MM.1S (cell line): ENCODE measurements around the gene SLX9.

Experiments
- DNase-seq: peaks from one replicate; pipeline ENCODE4 v3.0.0-alpha.2; 2015
- H2AFZ ChIP-seq: fragments of 300-600 bp; sonication (generic); 2 replicates; pipeline ENCODE4 v1.6.0; 2016; ENCODE audit warnings: antibody characterized with exemption, low read length
- H3F3A ChIP-seq: fragments of 300-600 bp; sonication (generic); 2 replicates; pipeline ENCODE4 v1.6.1; 2016; ENCODE audit warnings: mild to moderate bottlenecking, antibody characterized with exemption, low read length, moderate library complexity, mixed read lengths; ENCODE audit not compliant: insufficient read depth
- H3K27ac ChIP-seq: fragments of 300-600 bp; sonication (generic); 2 replicates; pipeline ENCODE4 v1.5.1; 2016; ENCODE audit warnings: mild to moderate bottlenecking, low read length
- H3K27me3 ChIP-seq: fragments of 300-600 bp; sonication (generic); replicated peaks from 2 replicates; pipeline ENCODE4 v1.6.0; 2016; ENCODE audit warnings: low read length; ENCODE audit not compliant: insufficient read depth
- H3K36me3 ChIP-seq: fragments of 300-600 bp; sonication (generic); replicated peaks from 2 replicates; pipeline ENCODE4 v1.6.1; 2016; ENCODE audit warnings: mild to moderate bottlenecking, low read length, mixed read lengths; ENCODE audit not compliant: insufficient read depth
- H3K4me1 ChIP-seq: fragments of 300-600 bp; sonication (generic); 2 replicates; pipeline ENCODE4 v1.6.1; 2016; ENCODE audit warnings: low read length, mixed read lengths
- H3K4me2 ChIP-seq: fragments of 300-600 bp; sonication (generic); 2 replicates; pipeline ENCODE4 v1.6.0; 2016; ENCODE audit warnings: low read depth, low read length
- H3K4me3 ChIP-seq: fragments of 300-600 bp; sonication (generic); 2 replicates; pipeline ENCODE4 v1.5.1; 2016; ENCODE audit warnings: low read length, mixed read lengths
- H3K79me2 ChIP-seq: fragments of 300-600 bp; sonication (generic); 2 replicates; pipeline ENCODE4 v1.6.1; 2016; ENCODE audit warnings: mixed run types, low read length, mixed read lengths
- H3K9ac ChIP-seq: fragments of 300-600 bp; sonication (generic); 2 replicates; pipeline ENCODE4 v1.6.1; 2016; ENCODE audit warnings: low read length, mixed read lengths
- H3K9me2 ChIP-seq: fragments of 300-600 bp; sonication (generic); replicated peaks from 2 replicates; pipeline ENCODE4 v1.6.1; 2016; ENCODE audit warnings: mild to moderate bottlenecking, low read length, mixed read lengths; ENCODE audit not compliant: insufficient read depth
- H3K9me3 ChIP-seq: fragments of 300-600 bp; sonication (generic); replicated peaks from 2 replicates; pipeline ENCODE4 v1.6.1; 2016; ENCODE audit warnings: mild to moderate bottlenecking, low read length, mixed read lengths; ENCODE audit not compliant: insufficient read depth
- H4K20me1 ChIP-seq: fragments of 300-600 bp; sonication (generic); 2 replicates; pipeline ENCODE4 v1.6.1; 2016; ENCODE audit warnings: mild to moderate bottlenecking, low read length, moderate library complexity, mixed read lengths; ENCODE audit not compliant: insufficient read depth
- EZH2 ChIP-seq: fragments of 300-600 bp; sonication (generic); optimal IDR thresholded peaks from 2 replicates; pipeline ENCODE3; 2017; ENCODE audit warnings: low read depth, mild to moderate bottlenecking, antibody characterized with exemption, low read length, mixed read lengths
- EZH2phosphoT487 ChIP-seq: fragments of 300-600 bp; sonication (generic); IDR thresholded peaks from 2 replicates; pipeline ENCODE4 v1.6.1; 2018; ENCODE audit warnings: antibody characterized with exemption, low read length
- TF ChIP-seq, protein P1 (sequence below): fragments of 300-600 bp; sonication (generic); IDR thresholded peaks from 2 replicates; pipeline ENCODE4 v1.5.1; 2016; ENCODE audit warnings: antibody characterized with exemption, low read length, mixed read lengths

Gene SLX9

DNA sequence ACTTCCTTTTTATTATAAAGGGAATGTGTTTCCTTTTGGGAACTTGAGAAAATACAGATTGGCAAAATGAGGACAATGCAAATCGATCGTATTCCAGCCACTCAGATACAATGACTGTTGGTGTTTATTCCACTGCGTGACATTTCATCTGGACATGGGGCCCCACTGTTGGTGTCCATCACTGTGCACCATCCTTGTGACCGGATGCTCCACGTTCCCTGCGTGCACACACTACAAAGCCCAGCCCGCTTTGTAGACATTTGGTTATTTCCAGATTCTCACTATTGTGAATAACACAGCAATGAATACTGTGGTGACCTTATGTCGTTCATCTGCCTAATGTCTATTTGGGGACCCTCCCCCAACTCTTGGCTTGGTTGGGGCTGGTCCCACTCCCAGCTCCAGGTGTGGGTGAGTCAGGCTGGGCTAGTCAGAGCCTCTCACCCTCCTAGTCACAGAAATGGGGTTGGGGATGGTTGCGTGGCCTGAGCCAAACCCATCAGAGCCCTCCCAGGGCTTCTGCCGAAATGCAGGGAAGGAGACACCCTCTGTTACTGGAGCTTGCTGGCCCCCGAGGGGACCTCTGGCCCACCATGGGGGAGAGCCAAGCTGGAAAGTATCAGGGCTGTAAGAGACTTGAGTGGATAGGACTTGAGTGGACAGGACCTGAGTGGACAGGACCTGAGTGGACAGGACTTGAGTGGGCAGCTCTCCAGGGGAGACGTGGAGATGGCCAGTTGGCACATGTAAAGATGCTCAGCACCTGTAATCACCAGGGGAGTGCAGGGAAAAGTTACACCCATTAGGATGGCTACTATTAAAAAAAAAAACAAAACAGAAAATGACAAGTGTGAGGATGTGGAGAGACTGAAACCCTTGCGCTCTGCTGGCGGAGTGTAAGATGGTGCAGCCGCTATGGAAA lies 77.5 kb downstream of the SLX9 start:
- no peaks in the 10 kb centered on the region for H3K4me1 ChIP-seq
- no peak overlapping the region for H3K4me2 ChIP-seq
- H4K20me1 ChIP-seq: peaks cover 5% of the 10 kb centered on the region; the same call in 1 of the 2 replicates
- H3K9me3 ChIP-seq: no peaks in the 10 kb centered on the region
- H2AFZ ChIP-seq: no peak overlapping the region
- no peak for DNase-seq
- H3K9me2 ChIP-seq: no peaks in the 10 kb centered on the region
- H3K36me3 ChIP-seq: no peaks in the 10 kb centered on the region
- no peaks in the 10 kb centered on the region for H3F3A ChIP-seq
- TF ChIP-seq EZH2phosphoT487 (no peak), EZH2 (no peak)
- H3K4me3 ChIP-seq: no peak overlapping the region
- no peak overlapping the region for H3K27ac ChIP-seq
- H3K9ac ChIP-seq: no peak overlapping the region
- H3K79me2 ChIP-seq: no peaks in the 10 kb centered on the region
- peaks cover 92% of the 10 kb centered on the region for H3K27me3 ChIP-seq

DNA sequence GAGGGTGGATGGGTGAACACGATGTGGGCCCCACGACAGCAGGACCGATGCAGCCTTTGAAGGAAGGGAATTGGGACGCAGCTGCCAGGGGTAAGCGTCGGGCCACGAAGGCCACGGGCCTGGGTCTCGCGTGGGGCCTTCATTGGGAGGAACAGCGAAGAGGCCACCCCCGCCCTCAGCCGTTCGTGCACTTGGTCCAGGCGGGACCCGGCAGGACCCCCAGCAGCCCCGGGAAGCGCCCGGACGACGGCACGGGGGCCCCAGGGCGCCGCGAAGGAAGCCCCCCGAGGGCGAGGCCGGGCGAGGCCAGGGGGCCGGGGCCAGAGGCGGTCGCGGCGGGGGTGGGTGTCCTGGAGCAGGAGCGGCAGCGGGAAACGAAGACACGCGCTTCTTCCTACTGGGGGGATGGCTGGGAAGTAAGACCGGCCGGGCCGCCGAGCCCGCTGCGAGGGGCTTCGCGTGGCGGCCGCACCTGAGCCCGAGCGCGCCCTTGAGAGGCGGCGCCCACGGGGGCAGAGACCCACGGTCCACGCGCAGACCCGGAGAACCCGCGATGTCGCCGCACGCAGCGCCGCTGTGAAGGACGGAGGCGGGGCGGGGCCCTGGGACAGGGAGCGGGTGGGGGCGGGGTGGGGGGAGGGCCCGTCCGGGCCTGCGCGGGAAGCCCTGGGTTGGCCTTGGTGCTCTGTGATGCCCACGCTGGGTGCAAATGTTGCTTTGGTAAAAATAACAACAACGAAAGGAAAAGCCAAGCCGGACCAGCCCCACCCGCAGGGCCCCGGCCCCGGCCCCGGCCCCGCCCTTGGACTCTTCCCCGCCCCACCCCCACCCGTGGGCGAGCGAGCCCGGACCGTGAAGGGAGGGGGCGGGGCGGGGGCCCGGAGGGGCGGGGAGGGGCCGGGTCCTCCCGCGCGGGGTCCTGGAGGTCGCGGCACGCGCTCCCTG lies 78.6 kb downstream of the SLX9 start:
- Histone ChIP-seq H3K4me1 (no peaks in the 10 kb centered on the region), H3F3A (no peaks in the 10 kb centered on the region), H3K9me2 (no peaks in the 10 kb centered on the region), H3K4me2 (no peak overlapping the region), H3K9me3 (no peaks in the 10 kb centered on the region), H3K27ac (no peak overlapping the region), H3K4me3 (no peak overlapping the region), H2AFZ (no peak overlapping the region), H3K79me2 (no peaks in the 10 kb centered on the region), H3K9ac (no peak overlapping the region), H4K20me1 (peaks cover 5% of the 10 kb centered on the region; the same call in 1 of the 2 replicates), H3K36me3 (no peaks in the 10 kb centered on the region), H3K27me3 (peaks cover 92% of the 10 kb centered on the region)
- no peak for DNase-seq
- no peak for TF ChIP-seq EZH2
- TF ChIP-seq, protein P1, sequence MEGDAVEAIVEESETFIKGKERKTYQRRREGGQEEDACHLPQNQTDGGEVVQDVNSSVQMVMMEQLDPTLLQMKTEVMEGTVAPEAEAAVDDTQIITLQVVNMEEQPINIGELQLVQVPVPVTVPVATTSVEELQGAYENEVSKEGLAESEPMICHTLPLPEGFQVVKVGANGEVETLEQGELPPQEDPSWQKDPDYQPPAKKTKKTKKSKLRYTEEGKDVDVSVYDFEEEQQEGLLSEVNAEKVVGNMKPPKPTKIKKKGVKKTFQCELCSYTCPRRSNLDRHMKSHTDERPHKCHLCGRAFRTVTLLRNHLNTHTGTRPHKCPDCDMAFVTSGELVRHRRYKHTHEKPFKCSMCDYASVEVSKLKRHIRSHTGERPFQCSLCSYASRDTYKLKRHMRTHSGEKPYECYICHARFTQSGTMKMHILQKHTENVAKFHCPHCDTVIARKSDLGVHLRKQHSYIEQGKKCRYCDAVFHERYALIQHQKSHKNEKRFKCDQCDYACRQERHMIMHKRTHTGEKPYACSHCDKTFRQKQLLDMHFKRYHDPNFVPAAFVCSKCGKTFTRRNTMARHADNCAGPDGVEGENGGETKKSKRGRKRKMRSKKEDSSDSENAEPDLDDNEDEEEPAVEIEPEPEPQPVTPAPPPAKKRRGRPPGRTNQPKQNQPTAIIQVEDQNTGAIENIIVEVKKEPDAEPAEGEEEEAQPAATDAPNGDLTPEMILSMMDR: no peak
- TF ChIP-seq EZH2phosphoT487: no peak

DNA sequence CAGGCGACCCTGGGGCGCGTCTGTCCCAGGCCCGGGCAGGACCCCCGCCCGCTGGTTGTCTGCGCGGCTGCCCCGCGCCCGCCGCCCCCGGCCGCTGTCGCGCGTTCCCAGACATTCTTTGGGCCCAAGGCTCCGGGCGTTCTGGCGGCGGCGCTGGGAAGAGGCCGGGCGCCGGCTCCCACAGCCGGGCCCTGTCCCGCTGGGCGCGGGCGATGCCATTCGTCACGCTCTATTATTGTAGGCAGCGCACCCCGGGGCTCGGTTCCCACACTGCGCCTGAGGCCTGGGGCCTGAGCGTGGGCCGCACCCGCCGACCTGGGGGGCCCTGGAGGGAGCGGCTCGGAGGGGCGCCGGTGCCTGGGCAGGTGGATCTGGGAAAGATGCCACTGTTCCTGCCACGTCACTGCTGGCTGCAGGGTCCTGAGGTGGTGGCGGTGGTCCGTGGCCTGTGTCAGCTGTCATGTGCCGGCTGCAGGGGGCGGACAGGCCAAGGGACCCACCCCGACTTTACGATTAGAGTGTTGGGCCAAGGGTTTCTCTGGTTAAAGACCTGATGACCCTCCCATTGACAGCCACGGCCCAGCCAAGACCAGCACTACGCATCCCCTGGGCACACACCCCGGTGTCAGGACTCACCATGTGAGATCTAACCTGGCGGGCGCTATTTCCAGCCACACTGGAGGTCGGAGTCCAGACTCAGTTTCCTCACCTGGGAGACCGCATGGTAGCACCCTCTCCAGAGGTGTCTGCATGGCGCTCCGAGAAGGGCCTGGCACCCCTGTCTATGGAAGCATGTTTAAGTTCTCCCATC lies 79.5 kb downstream of the SLX9 start:
- Histone ChIP-seq H3K9me2 (no peaks in the 10 kb centered on the region), H3K27ac (no peak overlapping the region), H3K4me3 (no peak overlapping the region), H3K4me1 (no peaks in the 10 kb centered on the region), H3K79me2 (no peaks in the 10 kb centered on the region), H3K27me3 (peaks cover 92% of the 10 kb centered on the region), H3K9me3 (no peaks in the 10 kb centered on the region), H3F3A (no peaks in the 10 kb centered on the region), H2AFZ (no peak overlapping the region), H3K36me3 (no peaks in the 10 kb centered on the region), H4K20me1 (peaks cover 5% of the 10 kb centered on the region; the same call in 1 of the 2 replicates), H3K9ac (no peak overlapping the region), H3K4me2 (no peak overlapping the region)
- TF ChIP-seq EZH2phosphoT487 (no peak), EZH2 (no peak)
- TF ChIP-seq, protein P1: no peak
- no peak for DNase-seq
